Left kidney (tissue), 2 donors: ENCODE measurements around the gene LHCGR. TPM values are rescaled to one million over a fixed set of nuclear protein-coding genes. Genes with fewer than 3 reads are reported as not detected.
"Not testable (repeated sequence)": the region's sequence is repeated elsewhere in the genome, so short reads cannot be mapped to it uniquely, and the experiment has no call there.

Experiments used
- DNase-seq: peaks from one replicate; pipeline ENCODE4 v3.0.0-alpha.2; 2013
- polyA plus RNA-seq: library from polyadenylated mRNA; unstranded; fragments of 120-200 nt; gene quantifications from one replicate; pipeline ENCODE4 v1.2.1, GENCODE V29; 2013; ENCODE audit not compliant: insufficient read length

LHCGR gene
- polyA plus RNA-seq, 1 donor = 0.37 TPM

- no peak for DNase-seq
These were observed 8.2 kb downstream of the LHCGR start for GRCh38 chr2:48747319-48747718.

GRCh38 chr2:48739236-48739635 is 16.3 kb downstream of the LHCGR start:
- DNase-seq = not testable (repeated sequence)

DNA sequence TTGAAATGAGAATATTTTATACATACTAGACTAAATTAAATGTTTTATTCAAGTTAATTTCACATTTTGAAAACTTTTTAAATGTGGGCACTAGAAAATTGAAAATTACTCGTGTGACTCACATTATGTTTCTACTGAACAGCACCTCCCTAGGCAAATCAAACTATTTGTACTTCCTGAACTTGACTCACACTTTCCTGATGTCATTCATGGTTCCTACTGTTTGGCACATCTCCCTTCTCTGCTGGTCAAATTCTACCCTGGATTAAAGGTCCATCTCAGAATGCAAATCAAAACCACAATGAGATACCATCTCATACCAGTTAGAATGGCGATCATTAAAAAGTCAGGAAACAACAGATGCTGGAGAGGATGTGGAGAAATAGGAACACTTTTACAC is 16.7 kb downstream of the LHCGR start:
- no peak for DNase-seq

- DNase-seq = no peak
These were observed 19.3 kb downstream of the LHCGR start for GRCh38 chr2:48736251-48736650.

DNA sequence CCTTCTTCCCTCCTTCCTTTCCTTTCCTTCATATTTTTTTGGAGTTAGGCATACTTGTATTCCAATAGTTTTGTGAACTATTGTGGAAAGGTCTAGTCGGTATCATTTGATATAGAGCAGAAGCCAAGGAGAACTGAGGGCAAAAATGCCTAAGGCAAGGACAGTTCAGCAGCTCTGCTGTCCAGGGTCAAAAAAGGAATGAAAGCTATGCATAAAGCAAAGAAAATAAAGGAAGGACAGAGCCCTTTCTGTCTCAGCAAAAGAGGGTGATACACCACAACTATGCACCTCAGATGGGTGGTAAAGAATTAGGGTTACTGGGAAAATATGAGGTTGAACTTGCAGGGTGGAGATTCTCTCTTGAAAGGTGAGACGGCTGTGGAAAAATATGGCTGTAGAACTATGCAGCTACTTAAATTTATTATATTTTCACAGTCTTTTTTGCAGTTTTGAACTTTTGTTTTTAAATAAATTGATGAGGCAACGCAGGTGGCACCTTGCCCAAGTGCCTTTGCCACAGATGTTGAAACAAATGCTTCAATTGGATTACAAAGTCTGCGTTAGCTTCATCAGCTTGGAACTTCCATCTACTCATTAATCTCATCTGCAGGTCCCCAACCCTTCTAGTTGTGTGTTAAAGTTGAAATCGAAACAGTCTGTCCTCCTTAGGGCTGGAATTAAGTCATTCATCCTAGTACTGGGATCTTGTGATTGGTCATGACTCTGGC is 20.8 kb downstream of the LHCGR start:
- DNase-seq = no peak

- peak; percentile 66 for DNase-seq
These were observed 22.4 kb downstream of the LHCGR start for GRCh38 chr2:48733067-48733503.

DNA sequence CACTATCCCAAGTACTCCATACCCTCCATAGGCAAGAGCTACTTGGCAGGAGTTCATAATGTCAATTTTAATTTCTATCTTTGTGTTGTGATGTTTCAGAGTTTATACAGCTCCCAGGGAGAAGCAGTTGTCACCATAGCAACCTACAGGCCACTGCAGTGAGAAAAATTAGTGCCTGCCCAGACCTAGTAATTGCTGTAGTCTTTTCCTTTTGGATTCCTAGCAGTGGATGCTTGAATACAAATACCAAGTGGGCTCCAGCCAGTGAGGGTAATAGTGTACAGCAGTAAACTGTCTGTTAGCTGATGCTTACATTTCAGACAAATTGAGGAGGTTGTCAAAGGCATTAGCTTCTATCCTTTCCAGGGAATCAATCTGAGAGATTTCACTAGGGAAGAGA is 26.7 kb downstream of the LHCGR start:
- no peak for DNase-seq

GRCh38 chr2:48728295-48728694 is 27.2 kb downstream of the LHCGR start:
- no peak for DNase-seq

GRCh38 chr2:48727560-48727959 is 28.0 kb downstream of the LHCGR start:
- DNase-seq = no peak

DNA sequence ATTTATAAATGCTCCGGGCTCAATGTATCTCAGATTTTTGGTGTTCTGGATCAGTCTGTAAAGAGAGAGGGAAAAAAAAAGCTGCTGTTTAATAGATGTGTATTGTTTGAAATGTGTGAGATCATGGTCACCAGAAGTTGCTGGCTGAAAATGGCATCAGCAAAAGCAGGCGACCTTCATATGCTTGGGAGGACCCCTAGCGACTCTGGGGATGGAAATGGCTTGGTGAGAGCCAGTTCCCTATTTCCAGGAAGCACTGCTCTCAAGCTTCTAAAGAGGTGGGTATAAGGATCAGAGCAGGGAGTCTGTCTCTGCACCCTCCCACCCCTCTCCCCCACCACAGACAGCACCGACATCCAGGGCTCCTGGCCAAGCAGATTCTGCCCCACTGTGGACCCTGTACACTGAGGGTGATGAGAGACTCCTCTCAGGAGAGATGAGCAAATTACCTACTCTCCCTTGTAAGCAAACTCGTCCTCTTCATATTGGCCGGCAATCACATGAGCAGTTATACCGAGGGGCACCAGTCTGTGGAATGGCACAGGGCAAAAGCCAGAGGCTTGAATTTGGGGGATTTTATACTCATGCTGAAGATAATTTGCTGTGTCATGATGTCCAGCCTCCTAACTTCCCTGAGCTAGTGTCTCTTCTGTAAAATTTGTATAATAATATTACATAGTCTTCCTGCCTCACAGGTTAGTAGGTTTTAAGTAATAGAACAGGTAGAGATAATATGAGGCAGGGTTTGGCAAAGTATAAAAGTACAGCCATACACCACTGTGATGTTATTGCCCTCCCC is 29.6 kb downstream of the LHCGR start:
- DNase-seq = no peak

DNA sequence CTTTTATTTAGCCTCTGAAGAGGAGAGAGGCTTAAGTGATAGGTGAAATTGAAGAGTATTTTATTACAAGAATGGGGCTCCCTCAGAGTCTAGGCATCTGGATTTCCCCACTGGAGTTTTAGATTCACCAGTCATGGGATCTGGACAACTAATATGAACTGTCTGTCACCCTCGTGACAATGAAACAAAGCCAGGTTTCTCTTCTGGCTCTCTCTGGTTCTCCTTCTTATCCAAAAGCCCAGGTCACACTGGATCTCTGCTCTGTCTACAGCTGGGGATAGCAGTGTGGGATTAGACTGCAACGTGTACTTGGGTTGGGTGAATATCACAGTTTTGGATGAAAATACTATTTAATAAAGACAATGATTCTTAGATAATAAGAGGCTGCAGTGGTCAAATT is 31.2 kb downstream of the LHCGR start:
- no peak for DNase-seq

DNA sequence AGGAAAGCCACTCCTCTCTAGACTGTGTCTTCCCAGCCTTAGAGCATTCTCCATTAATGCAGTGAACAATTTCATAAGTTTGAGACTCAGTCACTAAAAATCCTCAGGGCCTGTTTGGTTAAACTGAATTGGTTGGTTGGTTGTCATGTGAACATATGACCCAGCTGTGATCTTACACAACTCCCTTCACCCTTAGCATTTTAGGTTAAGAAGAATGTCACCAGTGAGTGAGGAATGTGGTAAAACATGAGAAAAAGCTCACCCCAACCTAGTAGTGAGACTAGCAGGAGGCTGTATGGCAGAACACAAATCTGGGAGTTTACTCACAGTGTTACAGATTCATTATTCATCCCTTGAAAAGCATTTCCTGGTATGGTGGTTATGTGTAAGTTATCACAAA is 32.4 kb downstream of the LHCGR start:
- DNase-seq = no peak

DNA sequence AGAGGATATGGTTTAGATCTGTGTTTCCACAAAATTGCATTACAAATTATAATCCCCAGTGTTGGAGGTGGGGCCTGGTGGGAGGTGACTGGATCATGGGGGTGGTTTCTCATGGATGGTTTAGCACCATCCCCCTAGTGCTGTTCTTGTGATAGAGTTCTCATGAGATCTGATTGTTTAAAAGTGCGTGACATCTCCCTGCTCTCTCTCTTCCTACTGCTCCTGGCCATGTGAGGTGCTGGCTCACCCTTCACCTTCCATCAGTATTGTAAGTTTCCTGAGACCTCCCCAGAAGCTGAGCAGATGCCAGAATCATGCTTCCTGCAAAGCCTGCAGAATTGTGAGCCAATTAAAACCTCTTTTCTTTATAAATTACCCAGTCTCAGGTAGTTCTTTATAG is 33.1 kb downstream of the LHCGR start:
- no peak for DNase-seq

DNA sequence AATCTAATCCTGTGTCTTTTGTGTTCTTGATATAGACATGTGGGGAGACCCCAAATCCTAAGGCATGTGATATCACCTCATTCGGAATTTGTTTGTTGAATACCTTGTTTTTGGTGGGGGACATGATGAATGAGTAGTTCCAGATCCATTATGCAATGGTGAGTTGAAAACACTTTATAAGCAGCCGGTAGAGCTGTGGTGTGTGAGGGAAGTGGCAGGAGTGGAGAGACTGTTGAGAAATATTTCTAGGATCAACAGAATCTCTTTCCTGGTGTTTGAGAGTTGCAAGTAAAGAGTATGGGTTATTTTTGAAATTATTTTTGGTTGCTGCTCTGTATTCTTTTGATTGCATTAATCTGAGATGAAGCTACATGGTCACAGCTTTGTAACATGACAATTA is 34.4 kb downstream of the LHCGR start:
- DNase-seq = no peak

GRCh38 chr2:48719480-48720177 is 35.9 kb downstream of the LHCGR start:
- DNase-seq = no peak

GRCh38 chr2:48717846-48718245 is 37.7 kb downstream of the LHCGR start:
- no peak for DNase-seq

DNA sequence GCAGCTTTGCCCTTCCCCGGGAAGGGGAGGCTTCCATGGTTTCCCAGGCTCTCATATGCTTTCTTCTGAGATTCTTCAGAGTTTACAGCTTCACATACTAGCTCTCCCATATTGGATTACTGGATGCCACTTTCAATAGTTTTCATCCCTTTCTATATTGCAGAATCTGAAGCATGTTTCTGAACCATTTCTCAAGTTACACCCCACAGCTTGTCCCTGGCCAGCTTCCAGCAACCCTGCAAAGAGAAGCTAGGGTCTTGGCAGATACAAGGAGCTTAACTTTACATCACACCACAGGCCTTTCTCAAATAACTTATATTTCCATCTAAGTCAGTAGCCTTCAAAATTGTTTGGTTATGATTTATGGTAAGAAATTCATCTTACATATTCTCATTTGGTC is 39.6 kb downstream of the LHCGR start:
- DNase-seq = no peak

DNA sequence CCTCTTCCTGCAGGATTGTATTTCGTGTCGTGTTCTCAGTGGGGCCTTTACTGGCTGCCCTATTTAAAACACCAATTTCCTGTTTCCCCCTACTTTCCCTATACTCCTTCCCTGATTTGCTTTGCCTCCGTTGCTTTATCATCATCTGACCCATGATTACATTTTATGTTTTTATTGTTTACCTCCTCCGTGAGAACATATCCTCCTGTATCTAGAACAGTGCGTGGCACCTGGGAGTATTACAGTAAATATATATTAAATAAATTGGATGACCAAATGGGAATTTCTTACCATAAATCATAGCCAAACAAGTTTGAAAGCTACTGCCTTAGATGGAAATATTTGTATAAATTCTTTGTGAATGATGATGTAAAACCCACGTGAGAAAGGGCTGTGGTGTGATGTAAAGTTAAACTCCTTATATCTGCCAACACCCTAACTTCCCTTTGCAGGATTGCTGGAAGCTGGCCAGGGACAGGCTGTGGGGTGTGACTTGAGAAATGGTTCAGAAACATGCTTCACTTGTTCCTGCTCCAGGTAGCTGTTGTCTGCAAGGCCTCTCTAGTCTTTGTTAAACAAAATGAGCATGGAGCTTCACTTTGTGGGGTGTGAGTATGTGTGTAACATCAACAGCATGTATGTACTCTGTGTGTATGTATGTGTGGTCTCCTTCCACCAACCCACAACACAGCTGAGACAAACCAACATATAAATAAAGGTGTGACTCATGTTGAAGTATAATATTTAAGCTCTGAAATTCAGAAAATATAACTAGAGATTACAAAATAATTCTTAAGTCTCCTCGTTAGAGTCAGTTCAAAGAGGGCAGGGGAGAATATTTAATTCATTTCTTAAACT is 40.3 kb downstream of the LHCGR start:
- no peak for DNase-seq

DNA sequence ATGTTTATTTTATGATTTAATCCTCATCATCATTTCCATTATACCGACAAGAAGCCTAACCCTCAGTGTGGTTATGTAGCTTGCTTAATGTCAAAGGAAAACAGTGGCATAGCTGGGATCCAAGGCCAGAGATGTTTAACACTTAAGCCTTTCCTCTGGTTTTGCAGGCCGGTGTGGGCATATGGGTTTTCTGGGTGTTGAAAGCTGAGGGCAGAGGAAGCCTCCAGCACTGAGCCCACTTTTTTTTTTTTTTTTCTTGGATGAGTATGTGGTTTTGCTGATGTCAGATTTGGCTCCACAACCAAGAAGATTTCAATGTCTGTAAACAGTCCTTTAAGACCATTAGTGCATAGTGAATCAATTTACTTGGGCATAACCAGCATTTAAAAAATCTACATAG is 41.3 kb downstream of the LHCGR start:
- DNase-seq = no peak

- no peak for DNase-seq
These were observed 41.9 kb downstream of the LHCGR start for GRCh38 chr2:48713647-48714046.

GRCh38 chr2:48712151-48712550 is 43.4 kb downstream of the LHCGR start:
- DNase-seq = no peak

GRCh38 chr2:48711343-48711742 is 44.2 kb downstream of the LHCGR start:
- DNase-seq = no peak
